GM04503 (cell line): Measurements from ENCODE around the gene DNAH11.
A peak's percentile ranks its signal among the peaks of the same experiment; 100 is the strongest.

Experiments
- DNase-seq: peaks from one replicate; pipeline ENCODE4 v3.0.0-alpha.2; 2012; ENCODE audit warnings: low read depth

DNAH11 gene

GRCh38 chr7:21887353-21887752 lies 344.5 kb downstream of the DNAH11 start:
- DNase-seq = no peak

GRCh38 chr7:21887779-21888178 lies 344.9 kb downstream of the DNAH11 start:
- no peak for DNase-seq

GRCh38 chr7:21891291-21891690 lies 348.5 kb downstream of the DNAH11 start:
- DNase-seq = no peak

GRCh38 chr7:21893401-21893800 lies 350.6 kb downstream of the DNAH11 start:
- DNase-seq = no peak

GRCh38 chr7:21898265-21898930 lies 355.6 kb downstream of the DNAH11 start:
- DNase-seq = no peak

- no peak for DNase-seq
Observed at GRCh38 chr7:21902240-21902639, 359.4 kb downstream of the DNAH11 start.

- no peak for DNase-seq
Observed at GRCh38 chr7:21903020-21903786, 360.4 kb downstream of the DNAH11 start.

GRCh38 chr7:21908746-21909145 lies 365.9 kb downstream of the DNAH11 start:
- no peak for DNase-seq

GRCh38 chr7:21910253-21910652 lies 367.4 kb downstream of the DNAH11 start:
- DNase-seq = no peak

GRCh38 chr7:21911341-21911875 lies 368.6 kb downstream of the DNAH11 start:
- peak; percentile 81 for DNase-seq

- peak; percentile 80 for DNase-seq
Observed at GRCh38 chr7:21912305-21912704, 369.5 kb downstream of the DNAH11 start.

GRCh38 chr7:21912931-21913780 lies 370.3 kb downstream of the DNAH11 start:
- DNase-seq = no peak

GRCh38 chr7:21914671-21915070 lies 371.8 kb downstream of the DNAH11 start:
- DNase-seq = no peak

- no peak for DNase-seq
Observed at GRCh38 chr7:21915140-21915539, 372.3 kb downstream of the DNAH11 start.

GRCh38 chr7:21916176-21916575 lies 373.3 kb downstream of the DNAH11 start:
- DNase-seq = no peak

GRCh38 chr7:21916629-21917028 lies 373.8 kb downstream of the DNAH11 start:
- no peak for DNase-seq

GRCh38 chr7:21918216-21918615 lies 375.4 kb downstream of the DNAH11 start:
- no peak for DNase-seq

- no peak for DNase-seq
Observed at GRCh38 chr7:21920936-21921335, 378.1 kb downstream of the DNAH11 start.

- DNase-seq = no peak
Observed at GRCh38 chr7:21922605-21923004, 379.8 kb downstream of the DNAH11 start.

GRCh38 chr7:21923658-21924057 lies 380.8 kb downstream of the DNAH11 start:
- DNase-seq = no peak

- DNase-seq = no peak
Observed at GRCh38 chr7:21926448-21926847, 383.6 kb downstream of the DNAH11 start.

GRCh38 chr7:21927693-21928092 lies 384.9 kb downstream of the DNAH11 start:
- no peak for DNase-seq
